ENCODE results near the gene TIGD1.
"Not testable (repeated sequence)": the region's sequence is repeated elsewhere in the genome, so short reads cannot be mapped to it uniquely, and the experiment has no call there.

TIGD1 gene

DNA sequence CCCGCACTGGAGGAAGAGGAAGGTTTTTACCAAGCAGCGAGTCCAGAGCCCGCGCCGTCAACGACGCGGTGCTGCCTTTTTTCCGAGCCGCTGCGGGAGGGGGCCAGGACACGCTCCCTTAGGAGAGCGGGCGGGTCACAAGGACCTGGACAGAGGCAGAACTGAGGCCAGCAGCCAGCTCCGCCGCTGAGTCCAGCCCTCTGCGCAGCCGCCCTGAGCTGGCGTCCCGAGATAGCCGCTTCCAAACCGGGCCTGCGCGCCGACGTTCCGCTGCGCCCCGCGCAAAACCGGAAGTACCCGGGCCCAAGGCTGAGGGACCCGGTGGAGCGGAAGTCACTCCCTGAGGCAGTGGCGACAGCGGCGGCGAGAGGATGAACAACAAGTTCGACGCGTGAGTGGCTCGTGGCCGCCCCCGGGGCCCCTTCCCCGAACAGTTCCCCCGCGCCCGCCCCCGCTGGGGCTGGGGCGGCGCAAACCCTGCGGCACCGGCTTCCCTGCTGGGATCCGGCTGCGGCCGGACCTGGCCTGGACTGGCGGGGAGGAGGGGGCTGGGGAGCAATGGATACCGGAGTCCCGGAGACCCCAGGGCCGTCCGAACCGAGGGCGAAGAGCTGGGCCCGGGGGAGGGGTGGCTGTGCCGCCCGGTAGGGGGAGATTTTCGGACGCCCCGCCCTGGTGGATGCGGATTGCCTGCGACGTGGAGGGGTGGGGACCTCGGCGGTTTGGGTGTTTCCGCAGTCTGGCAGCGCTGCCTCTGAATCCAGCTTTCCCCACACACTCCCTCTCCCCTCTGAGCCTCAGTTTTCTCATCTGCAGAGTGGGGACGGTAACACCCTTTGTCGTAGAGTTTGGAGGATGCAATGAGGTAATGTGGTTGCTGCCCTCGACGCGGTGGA lies at the start of gene TIGD1, which contains the start of gene EIF4E2:
Gene TIGD1, minus strand, starts transcription at position 204 of the 896 bp plus-strand sequence. CDS start 675 bp downstream, outside the sequence.
Gene EIF4E2, plus strand, starts transcription at position 336 of the 896 bp plus-strand sequence. Its CDS starts 36 bp downstream, at position 372.
- no peak for FAIRE-seq

DNA sequence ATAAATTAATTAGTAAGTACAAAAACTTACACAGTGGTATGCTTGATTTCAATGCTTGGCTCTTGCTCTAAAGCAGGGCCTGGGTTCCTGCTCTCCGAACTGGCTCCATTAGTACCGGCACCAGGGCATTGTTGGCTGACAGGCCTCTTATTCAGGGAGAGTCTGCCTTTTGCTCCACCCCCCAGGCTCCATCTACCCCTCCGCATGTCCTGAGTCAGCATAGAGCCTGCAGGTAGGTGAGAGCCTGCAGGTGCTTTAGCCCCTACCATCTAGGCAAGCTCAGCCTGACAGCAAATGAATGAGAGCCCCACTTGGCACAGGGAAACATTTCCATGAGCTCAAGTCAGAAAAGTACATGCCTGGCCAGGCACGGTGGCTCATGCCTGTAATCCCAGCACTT lies 47.9 kb upstream of the TIGD1 start:
- FAIRE-seq = no peak

DNA sequence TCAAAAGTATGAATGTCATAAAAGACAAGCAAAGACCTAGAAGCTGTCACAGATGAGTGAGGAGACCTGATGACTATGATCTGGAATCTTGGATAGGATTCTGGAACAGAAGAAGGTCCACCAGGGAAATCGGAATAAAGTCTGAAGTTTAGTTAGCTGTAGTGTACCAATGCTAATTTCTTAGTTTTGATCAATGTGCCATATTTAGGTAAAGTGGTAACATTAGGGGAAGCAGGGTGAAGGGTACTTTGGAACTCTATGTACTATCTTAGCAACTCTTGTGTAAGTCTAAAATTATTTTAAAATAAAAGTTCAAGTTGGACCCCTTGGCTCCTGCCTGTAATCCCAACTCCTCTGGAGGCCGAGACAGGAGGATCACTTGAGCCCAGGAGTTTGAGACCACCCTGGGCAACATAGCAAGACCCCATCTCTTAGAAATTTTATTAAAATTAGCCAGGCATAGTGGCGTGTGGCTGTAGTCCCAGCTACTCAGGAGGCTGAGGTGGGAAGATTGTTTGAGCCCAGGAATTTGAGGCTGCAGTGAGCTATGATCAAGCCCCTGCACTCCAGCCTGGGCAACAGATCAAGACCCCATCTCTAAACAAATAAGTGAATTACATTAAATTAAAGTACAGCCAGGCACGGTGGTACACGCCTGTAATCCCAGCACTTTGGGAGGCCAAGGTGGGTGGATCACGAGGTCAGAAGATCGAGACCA lies 47.2 kb upstream of the TIGD1 start:
- FAIRE-seq = no peak

DNA sequence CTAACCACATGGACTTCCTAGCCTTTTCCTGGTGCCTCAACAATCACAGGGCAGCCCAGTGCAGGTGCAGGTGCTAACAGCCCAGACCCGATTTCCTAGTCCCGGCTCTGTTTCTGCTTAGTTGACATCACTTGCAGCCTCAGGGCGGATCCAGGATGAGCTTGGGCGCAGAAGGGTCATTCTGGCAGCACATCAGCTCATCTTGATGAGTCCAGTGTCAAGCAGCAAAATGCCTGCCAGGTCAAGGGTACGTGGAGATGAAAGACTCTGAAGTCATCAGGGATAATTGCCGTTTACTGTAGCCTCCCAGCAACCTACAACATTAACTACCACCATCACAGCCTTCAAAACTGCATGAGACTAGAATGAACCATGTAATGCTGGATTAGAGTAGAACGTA lies 43.6 kb upstream of the TIGD1 start:
- FAIRE-seq = no peak

DNA sequence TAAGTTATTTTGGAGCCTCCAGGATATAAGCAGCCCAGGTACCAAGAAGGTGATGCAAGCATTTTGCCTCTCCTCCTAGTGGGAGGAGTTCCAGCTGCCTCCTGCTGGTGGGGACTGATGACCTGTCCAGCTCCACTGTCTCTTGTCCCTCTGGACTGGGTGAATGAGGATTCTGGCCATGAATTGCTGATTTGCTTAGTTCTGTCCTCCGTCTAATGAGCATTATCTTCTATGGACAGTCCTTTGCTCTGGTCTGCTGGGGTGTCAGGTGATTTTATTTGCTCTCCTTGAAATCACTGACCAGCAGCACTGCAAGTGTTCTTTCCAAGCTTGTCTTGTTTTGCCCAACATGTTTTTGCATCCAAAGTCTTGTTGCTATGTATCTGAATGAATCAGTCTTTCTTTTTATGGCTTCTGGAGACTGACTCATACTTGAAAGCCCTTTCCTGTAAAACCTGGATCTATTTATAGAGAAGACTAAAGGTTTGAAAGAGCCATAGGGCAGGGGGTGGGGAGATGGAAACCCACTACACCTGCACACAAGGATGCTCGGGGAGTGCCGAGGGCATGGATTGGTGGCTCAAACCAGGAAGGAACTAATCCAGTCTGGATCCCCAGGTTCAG lies 42.5 kb upstream of the TIGD1 start:
- FAIRE-seq = no peak

DNA sequence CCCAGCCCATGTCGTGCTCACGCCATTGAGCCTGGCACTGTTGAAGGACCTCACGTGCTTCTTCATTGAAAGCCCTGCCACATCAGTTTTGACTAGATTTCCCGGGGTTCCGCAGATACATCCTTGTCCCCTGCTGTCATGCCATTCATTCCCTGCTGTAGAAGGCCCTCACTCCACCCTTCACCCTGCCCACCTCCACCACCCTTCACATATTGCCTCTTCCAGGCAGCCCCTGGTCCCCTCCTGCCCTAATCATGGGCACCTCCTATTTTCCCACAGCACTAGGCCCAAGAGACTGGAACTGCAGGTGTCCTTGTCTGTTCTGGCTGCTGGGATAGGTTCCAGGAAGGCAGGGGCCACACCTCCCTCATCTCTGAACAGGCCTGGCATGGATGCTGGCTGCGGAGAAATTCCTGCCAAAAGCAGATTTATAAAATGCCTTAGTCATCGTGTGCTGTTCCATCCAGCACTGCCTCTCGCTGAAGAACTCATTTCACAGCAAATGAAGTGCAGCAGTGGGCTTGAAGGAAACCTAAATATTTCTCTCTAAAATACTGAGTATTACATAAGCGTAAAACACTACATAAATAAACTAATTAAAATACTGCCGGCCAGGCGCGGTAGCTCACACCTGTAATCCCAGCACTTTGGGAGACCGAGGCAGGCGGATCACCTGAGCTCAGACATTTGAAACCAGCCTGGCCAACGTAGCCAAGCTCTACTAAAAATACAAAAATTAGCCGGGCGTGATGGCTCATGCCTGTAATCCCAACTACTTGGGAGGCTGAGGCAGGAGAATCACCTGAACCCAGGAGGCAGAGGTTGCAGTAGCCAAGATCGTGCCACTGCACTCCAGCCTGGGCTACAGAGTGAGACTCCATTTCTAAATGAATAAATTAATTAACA lies 38.6 kb upstream of the TIGD1 start:
- FAIRE-seq = no peak

DNA sequence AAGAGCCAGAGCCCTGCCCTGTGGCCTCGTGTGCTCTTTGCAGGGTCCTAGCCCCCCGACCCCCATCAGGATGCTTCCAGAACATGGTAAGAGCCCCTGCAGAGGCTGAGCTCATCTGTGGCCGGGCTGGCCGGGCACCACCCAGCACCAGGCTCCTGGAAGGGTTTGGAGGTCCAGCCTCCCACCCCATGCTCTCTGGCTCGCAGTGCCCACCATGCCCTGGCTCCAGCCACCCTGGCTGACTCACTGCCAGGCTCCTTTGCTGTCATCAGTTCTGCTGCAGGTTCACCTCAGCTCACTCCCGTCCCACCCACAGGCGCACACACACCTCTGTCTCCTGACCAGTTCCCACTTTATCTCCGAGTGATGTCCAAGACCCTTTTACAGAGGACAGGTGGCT lies 37.7 kb upstream of the TIGD1 start:
- no peak for FAIRE-seq

DNA sequence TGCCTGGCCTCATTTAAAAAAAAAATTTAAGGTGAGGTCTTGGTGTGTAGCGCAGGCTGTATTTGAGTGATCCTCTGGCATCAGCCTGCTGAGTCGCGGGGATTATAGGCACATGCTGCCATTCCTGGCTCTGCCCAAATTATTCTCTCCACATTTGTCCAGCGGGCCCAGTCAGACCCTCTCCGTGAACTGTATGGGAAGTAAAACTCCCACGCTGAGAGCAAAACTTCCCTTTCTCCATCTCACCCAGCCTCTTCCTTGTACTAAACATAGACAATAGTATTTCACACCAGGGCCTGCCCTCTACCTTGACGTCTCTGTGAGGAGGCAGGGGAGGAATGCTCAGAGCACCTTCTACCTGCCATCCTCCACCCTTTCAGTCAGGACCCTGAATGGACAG lies 37.2 kb upstream of the TIGD1 start:
- no peak for FAIRE-seq

DNA sequence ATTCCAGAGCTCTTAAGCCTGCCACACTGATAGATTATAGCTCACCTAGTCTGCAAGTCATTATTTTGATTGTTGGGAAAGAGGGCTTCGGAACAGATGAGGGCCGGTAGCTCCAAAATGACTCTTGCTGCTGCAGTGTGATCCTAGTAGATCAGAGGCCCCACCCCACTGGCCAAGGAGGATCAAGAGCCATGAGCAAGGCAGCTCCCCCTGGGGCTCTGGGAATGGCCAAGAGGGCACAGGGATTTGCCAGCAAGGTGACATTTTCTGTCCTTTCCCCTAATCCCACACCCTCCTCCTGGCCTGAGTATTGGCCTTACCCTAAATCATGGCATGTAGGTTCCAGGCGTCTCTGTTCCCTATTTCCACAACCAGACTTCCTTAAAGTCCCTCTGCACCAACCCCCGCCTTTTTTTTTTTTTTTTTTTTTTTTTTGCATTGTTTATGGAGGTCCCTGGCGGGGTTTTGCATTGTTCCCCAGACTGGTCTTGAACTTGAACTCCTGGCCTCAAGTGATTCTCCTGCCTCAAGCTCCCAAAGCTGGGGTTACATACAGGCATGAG lies 36.7 kb upstream of the TIGD1 start:
- FAIRE-seq = no peak

DNA sequence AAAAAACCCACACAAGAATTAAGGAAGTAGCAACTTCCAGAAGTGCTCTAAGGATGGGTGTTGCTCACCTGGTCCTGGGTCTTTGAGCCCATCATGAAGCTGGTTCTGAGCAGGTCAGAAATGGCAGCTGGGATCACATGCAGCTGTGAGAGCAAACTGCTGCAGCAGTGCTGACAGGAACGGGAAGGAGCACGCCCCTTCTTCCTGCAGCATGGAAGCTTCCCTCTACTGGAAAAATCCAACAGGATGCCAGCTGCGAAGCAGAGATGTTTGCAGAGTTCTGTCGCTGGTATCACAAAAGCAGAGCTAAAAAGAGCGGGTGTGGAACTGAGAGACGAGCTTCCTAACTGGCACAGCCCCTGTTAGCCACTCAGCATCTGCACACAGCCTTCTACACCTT lies 33.9 kb upstream of the TIGD1 start:
- no peak for FAIRE-seq

DNA sequence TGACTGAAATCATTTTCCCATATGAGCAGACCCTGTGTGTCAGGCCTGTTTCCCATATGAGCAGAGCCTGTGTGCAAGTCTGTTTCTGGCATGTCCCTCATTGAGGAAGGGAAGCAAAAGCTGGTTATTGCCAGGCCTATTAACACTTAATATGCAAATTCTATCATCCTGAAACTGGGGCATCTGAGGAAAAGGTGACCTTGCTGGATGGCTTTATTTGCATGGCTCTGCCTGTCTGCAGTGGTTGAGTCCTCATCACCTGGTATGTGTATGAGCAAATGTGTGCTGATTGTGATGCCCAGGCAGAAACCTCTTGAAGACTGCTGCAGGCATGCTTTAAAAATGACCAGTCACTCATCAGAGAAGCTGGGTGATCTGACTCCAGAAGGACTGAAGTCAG lies 31.4 kb upstream of the TIGD1 start:
- FAIRE-seq = no peak

DNA sequence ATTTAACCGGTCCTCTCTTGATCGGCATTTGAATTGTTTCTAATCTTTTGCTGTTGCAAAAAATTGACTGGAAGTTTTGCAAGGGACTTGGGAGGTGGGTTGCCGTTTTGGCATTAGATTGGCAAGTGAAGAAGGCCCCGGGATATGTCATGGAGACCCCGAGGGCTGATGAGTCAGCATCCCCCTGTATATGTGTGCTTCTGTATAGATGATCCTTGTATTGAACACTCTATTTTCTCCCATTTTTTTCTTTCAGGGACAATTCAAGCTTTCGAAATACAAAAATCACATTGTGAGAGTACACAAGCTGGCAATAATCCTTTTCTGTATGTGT lies 30.3 kb upstream of the TIGD1 start:
- FAIRE-seq = no peak

DNA sequence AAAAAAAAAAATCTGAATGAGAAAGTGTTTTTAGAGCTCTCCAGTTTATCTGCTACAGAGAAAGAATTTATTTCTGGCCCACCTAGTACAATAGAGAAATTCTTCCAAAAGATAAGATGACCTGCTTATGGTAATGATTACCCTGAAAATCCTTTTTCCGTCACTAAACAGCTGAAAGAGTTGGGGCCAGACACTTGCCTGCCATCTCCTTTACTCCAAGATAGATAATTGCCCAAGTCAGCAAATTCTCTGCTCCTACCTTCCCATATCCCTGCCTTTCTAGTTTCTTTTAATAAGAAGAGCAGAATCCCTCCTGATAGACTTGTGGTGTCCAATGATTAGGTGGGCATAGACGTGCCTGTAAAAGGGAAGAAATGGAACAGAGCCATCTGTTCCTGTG lies 28.3 kb upstream of the TIGD1 start:
- no peak for FAIRE-seq

DNA sequence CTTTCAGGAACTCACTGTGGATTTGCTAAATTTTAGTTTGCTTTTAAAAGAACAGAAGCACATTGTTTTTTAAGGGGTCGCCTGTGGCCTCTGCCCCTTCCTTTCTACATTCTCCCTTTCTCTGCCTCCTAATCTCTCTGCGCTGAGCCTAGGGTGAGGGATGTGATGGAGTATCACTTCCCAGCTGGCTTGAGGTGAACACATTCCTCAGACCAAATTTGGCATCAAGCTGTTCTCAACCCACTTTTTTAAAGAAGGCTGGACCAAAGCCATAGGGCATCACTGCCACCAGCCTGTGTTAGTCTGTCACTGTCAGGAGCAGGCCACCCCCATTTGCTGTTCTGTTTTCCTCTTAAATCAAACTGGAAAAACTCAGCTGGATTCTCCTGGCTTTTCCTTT lies 27.5 kb upstream of the TIGD1 start:
- no peak for FAIRE-seq

DNA sequence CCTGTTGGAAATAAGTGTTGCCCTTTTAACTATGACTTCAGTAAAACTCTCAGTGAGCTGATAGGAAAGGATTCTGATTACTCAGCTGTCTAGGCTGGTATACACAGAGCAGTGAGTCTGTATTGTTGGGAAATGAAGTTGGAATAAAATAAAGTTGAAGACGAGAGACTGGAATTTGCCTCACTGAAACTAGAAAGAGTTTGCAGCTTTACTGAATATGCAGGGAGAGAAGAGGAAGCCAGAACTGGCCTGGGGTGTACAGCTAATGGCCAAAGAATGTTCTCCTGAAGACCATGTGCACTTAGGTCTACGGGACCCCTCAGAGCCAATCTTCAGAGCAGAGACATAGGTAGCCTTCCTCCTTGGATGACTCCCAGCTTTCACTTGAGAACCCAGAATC lies 26.6 kb upstream of the TIGD1 start:
- no peak for FAIRE-seq

DNA sequence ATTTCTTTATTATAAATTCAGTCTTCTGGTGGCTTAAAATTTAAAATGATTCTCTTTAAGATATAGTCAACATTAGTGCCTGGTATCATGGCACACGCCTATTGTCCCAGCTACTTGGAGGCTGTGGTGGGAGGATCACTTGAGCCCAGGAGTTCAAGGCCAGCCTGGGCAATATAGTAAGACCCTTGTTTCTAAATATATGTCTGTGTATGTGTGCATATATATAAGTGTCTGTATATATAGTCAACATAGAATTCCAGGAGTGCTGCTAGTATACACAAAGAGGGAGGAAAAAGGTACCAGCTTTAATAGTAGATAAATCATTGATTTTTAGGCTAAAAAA lies 25.0 kb upstream of the TIGD1 start:
- no peak for FAIRE-seq

DNA sequence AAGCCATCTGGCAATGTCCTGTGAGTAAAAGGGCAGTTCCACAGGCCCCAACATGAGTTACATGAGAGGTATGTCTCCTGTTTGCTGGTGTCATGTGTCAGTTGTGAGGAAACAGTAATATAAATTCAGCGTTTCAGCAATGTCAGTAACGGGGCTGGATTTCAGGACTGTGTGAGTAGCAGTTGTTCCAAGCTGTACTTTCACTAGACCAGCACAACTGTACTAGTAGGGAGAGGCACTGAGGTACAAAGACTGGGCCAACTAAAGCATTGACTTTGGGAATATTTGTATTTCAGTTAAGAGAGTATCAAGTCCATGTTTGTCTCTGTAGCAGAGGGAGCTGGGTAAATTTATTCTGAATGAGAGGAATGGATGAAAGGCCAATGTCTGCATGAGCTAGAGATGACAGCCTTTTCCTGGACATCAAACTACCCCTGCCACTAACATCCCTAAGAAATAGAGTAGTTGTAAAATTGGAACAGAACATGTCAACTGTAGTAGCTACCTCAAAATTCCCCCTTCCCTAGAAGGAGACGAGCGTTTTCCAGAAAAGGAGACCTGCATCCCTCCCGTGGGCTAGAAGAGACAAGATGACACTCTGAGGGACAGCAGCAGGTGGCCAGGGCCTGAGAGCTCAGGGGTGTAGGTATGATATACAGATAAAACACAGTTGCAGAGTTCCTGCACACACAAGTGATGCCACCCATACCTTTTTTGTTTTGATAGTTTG lies 24.5 kb upstream of the TIGD1 start:
- FAIRE-seq = no peak

DNA sequence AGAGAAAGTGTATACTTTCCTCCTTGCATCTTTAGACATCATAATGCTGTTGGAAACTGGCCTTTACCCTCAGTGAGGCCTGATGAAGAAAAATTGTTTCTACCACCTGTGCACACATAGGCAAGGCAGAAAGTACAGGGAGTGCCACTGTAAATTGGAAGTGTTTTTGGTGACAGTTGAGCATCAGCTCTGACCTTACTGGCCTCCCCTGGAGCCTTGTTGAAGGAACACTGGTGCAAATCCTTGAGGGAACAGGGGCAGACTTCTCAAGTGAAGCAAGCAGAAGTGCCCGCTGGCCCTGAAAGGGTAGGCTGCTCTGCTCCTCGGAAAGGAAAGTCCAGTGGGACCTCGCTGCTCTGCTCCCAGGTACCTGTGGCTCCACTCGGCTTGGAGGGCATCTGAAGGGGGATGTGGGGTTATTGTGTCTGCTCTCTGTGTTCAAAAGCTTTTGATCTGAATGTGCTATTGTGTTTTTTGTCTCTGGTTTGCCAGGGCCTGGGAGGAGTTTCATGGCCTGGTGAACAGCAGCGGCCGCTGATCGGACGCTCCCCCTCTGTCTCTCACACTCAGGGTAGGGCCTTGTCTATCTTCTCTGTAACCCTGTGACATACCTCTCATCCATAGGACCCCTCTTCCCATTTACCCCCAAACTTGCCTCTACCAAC lies 23.5 kb upstream of the TIGD1 start:
- no peak for FAIRE-seq

DNA sequence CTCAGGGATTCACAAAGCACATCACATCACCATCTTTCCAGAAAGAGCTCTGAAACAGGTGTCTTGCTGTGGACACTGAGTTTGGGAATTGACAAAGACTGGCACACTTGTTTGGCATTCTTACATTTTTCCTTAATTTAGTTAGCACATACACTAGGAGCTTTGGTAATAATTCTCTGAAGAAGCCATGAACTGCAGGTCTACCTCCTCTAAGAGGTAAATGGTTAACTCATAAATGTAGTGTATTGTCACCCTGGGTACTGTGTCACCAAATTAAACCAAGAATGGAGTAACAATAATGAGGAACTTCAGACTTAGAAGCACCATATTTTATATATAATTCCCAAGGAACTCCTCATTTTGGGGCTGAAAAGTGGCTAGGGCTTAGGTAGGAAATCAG lies 22.7 kb upstream of the TIGD1 start:
- no peak for FAIRE-seq

DNA sequence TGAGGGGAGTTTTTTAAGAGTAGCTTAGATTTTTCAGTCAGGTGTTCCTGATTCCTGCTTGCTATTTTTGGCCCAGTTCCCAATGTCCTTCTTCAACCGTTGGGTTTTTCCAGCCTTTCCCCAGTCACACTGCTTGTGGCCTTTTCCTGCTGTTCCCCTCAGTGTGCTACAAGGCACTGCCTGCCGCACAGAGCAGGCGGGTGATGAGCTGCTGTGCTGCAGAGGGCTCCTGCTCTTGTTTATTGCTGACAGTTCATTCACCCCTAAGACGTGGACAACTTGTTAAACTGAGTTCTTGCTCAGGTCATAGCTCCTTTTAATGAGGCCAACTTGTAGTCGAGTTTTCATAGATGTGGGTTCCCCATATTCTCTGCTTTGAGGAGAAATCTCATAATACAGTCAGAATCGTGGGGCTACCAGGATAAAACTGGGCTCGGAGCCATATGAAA lies 20.7 kb upstream of the TIGD1 start:
- FAIRE-seq = no peak

DNA sequence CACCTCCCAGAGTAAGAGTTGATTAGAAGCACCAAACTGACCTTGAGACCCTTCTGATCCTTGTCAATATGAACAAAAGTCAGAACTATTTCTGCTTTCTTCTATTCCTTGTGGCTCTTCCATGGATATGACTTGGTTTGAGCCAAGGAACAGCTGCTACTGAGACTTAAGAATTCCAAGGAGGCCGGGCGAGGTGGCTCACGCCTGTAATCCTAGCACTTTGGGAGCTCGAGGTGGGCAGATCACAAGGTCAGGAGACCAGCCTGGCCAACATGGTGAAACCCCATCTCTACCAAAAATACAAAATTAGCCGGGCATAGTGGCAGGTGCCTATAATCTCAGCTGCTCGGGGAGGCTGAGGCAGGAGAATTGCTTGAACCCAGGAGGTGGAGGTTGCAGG lies 20.1 kb upstream of the TIGD1 start:
- FAIRE-seq = not testable (repeated sequence)
